ENCODE data around the gene SELE. TPM values are rescaled to one million over a fixed set of nuclear protein-coding genes. Genes with fewer than 3 reads are reported as not detected.

Gene SELE
- polyA plus RNA-seq, 3 donors: not detected

DNA sequence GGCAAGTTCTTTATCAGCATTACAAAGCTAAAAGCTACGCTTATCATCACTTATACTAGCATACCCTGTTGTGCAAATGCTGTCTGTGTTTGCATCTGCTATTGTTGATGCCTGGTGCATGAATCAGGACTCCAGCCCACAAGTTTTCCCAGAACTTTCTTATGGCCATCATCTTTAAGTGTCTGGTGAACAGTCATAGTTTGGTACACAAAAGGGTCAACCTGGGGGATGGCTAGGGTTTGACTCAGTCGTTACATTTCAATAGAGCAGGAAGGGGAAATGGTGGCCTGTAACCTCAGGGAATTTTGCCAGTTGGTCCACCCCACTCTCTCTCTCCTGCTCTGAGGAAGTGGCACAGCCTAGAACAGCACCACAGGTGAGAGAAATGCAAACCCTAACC lies 57.9 kb downstream of the SELE start:
- no peaks in the 10 kb centered on the region for H3K27me3 ChIP-seq (ENCODE audit: control insufficient read depth in 2 of 2, insufficient read depth in 2 of 2, low read length in 2 of 2)
- Mint-ChIP-seq H3K27me3 (ENCODE audit: low read depth in 3 of 3) (peaks cover 0 to under 1% (median 0%) of the 10 kb centered on the region in 3 donors), H3K4me1 (peaks cover 22% of the 10 kb centered on the region), H3K4me3 (no peak overlapping the region), H3K9me3 (peaks cover 0 to 6% (median 5%) of the 10 kb centered on the region in 7 donors), H3K27ac (peak overlapping the region in 3 of 7 donors; percentile 7 to 45 (median 19)), H3K36me3 (no peaks in the 10 kb centered on the region)
- H3K27ac ChIP-seq (ENCODE audit: low read depth in 1 of 2, low read length in 2 of 2): peak overlapping the region in 1 of 2 donors; percentile 32
- H3K4me1 ChIP-seq (ENCODE audit: control insufficient read depth in 1 of 2, insufficient read depth in 2 of 2, low read length in 2 of 2): peaks cover 13 to 20% of the 10 kb centered on the region in 2 donors
- H3K9ac ChIP-seq (ENCODE audit: insufficient read depth, low read length, poor library complexity, severe bottlenecking): no peak overlapping the region
- H2AFZ ChIP-seq (ENCODE audit: insufficient read depth, low read depth, low read length, poor library complexity, severe bottlenecking): peak overlapping the region; percentile 23
- no CpG with 5 or more reads among the region's 2 CpGs for WGBS (ENCODE audit: insufficient coverage)
- no peaks in the 10 kb centered on the region for H3K36me3 ChIP-seq (replicated peaks in 1 of 2; ENCODE audit: control insufficient read depth in 1 of 2, insufficient read depth in 2 of 2, low read length in 2 of 2)
- TF ChIP-seq, protein P1, sequence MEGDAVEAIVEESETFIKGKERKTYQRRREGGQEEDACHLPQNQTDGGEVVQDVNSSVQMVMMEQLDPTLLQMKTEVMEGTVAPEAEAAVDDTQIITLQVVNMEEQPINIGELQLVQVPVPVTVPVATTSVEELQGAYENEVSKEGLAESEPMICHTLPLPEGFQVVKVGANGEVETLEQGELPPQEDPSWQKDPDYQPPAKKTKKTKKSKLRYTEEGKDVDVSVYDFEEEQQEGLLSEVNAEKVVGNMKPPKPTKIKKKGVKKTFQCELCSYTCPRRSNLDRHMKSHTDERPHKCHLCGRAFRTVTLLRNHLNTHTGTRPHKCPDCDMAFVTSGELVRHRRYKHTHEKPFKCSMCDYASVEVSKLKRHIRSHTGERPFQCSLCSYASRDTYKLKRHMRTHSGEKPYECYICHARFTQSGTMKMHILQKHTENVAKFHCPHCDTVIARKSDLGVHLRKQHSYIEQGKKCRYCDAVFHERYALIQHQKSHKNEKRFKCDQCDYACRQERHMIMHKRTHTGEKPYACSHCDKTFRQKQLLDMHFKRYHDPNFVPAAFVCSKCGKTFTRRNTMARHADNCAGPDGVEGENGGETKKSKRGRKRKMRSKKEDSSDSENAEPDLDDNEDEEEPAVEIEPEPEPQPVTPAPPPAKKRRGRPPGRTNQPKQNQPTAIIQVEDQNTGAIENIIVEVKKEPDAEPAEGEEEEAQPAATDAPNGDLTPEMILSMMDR (IDR thresholded peaks at IDR 0.05): no peak
- no peaks in the 10 kb centered on the region for H4K20me1 ChIP-seq (ENCODE audit: insufficient read depth, low read length)
- no peak for DNase-seq
- H3K4me3 ChIP-seq (replicated peaks in 1 of 3; ENCODE audit: low read depth in 2 of 3, low read length in 3 of 3): peak overlapping the region in 1 of 3 experiments; percentile 15
- peak overlapping the region; percentile 1 for H3K4me2 ChIP-seq (replicated peaks; ENCODE audit: extremely low read depth, low read length, poor library complexity, severe bottlenecking)
- no peaks in the 10 kb centered on the region for H3K9me3 ChIP-seq (replicated peaks in 1 of 2; ENCODE audit: control insufficient read depth in 1 of 2, insufficient read depth in 1 of 2, low read length in 2 of 2)
- no peaks in the 10 kb centered on the region for H3K79me2 ChIP-seq (ENCODE audit: insufficient read depth, low read length)
- intact Hi-C loops (cut with micrococcal nuclease): no loop called here

Other genes starting within 250 kb of the SELE start
- gene SLC19A2, start 248.1 kb downstream of the SELE start, polyA plus RNA-seq: 1 to 10 TPM in 1 of 3 donors, under 1 TPM in 2; 0.52 to 3.2 (median 0.81) TPM
- 10 to 100 TPM in 1 of 3 donors, 1 to 10 TPM in 2; 6.5 to 14.5 (median 7.1) TPM for gene F5, start 147.6 kb downstream of the SELE start, polyA plus RNA-seq
- 1 to 10 TPM in 1 of 3 donors, under 1 TPM in 2; 0.84 to 1.4 (median 0.85) TPM for gene SELP, start 104.0 kb downstream of the SELE start, polyA plus RNA-seq
- 1,000 to 10,000 TPM in 2 of 3 donors, 100 to 1,000 TPM in 1; 153 to 1,885 (median 1,118) TPM for gene SELL, start 22.5 kb downstream of the SELE start, polyA plus RNA-seq
- gene METTL18, start 60.8 kb upstream of the SELE start, polyA plus RNA-seq: 1 to 10 TPM in 2 of 3 donors, under 1 TPM in 1; 0.68 to 2.5 (median 2.3) TPM
- 1 to 10 TPM; 2.3 to 4.9 (median 3.6) TPM for gene SCYL3, start 159.8 kb upstream of the SELE start, polyA plus RNA-seq

All from CD14-positive monocyte (primary cell).